GM12801 (cell line): ENCODE data around the gene OR10J5.

Source experiments
- CTCF ChIP-seq: IDR thresholded peaks from one replicate; pipeline ENCODE4 v1.5.1; 2011; ENCODE audit warnings: control low read depth; ENCODE audit not compliant: insufficient read length; ENCODE audit errors: extremely low read depth

The OR10J5 gene

GRCh38 chr1:159508951-159509350, 26.9 kb downstream of the OR10J5 start:
- no peak for TF ChIP-seq CTCF

GRCh38 chr1:159505676-159506075, 30.1 kb downstream of the OR10J5 start:
- TF ChIP-seq CTCF = no peak

- no peak for TF ChIP-seq CTCF
Measured at GRCh38 chr1:159501082-159501481, 34.7 kb downstream of the OR10J5 start.

GRCh38 chr1:159493354-159493753, 42.5 kb downstream of the OR10J5 start:
- no peak for TF ChIP-seq CTCF

- no peak for TF ChIP-seq CTCF
Measured at GRCh38 chr1:159492575-159493323, 43.1 kb downstream of the OR10J5 start.
